GM21367 (cell line): ENCODE data around the gene DHX9.

Source experiments
- ATAC-seq: cut with Tn5 transposase; IDR thresholded peaks from one replicate; pipeline ENCODE4 v1.9.1; 2021; ENCODE audit not compliant: unreplicated experiment

The DHX9 gene

DNA sequence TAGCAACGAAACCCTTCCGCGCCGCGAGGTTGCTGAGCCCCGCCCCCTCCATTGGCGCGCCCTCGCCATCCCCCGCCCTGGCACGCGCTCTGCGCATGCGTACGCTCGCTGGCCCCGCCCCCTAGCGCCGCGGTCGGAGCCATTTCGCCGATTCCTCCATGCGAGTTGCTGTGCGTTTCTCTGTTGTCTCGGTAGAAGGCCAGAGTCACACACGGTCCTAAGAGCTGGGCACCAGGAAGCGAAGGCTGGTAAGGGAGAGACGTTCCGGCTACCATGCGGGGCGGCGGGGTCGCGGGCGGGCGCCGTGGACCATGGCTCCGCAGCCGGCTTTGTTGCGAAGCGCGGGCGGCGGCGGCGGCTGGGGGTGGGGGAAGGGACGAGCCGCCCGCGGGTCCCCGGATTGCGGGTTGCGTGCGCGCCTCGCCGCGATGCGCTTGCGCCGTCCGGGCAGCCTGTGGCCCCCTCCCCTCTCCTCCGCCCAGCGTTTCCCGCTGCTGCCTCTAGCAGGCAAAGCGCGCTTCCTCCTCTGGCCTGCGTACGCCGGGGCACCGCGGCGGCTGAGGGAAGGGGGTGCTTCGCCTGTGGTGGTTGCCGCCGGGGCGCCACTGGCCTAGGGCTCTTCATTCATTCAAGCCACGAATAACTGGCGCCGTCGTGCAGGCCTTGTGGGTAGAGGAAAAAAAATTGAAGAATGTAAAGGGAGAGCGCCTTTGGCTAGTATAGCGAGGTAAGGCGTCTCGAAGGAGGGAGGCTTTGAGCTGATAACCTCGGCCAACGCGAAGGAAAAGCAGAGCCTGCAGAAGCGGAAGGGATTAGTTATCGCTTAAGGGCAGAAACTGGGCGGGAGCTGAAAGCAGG is at the start of gene DHX9:
DHX9 (plus strand) TSS at position 139 of the 858 bp plus-strand sequence. CDS start 3,220 bp downstream, outside the sequence.
- peak; percentile 73 for ATAC-seq

DNA sequence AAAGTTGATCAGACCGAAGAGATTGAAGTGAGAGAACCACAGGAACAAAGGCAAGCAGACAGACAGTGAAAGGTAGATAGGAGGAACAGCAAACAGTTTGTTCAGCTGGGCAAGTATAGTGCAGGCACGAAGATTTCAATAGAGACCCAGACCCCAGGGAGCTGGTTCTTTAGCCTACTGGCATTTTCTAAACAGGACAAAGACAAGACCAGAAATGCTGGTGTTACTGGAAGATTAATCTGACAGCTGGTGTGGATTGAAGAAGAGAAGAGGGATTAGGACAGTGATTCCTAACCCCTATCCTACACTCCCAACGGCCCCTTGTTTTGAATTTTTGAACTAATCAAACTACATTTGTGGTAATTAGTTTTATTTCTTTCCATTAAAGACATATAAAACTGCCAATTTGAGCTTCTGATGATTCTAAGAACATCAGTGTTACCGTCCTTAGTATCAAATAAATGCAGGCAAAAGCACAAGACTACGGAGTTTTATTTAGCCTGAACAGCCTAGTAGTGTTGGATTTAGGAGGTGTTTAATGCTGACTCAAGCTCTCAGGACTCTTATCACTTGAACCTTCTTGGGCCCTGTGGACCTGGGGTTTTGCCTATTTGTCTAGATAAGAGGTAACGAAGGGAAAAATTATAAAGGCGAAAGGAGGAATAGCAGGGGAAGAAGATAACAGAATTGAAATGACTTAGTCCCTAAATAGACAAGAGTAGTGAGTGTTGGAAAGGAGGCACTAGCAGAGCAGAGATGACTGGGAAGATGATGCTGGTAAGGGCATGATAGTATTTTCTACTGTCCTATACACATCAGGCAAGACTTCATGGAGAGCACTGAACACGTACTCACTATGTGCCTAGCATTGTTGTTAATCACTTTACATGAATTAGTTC is 47.6 kb upstream of the DHX9 start:
- no peak for ATAC-seq

DNA sequence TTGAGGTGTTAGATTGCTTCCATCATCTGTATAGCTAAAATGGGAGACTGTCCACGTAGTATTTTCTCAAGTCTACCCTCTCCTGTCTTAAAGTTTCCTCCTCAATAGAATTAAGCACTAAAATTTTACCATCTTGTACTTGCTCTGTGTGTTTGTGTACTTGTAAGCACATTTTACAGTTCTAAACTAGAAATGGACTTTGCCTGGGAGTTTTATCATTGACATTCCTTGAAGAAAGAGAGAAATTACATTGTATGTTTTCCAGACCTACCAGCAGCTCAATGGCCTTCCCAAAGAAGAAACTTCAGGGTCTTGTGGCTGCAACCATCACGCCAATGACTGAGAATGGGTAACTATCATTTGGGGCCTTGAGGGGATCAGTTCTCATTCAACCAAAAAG is 45.1 kb upstream of the DHX9 start:
- ATAC-seq, result no peak

DNA sequence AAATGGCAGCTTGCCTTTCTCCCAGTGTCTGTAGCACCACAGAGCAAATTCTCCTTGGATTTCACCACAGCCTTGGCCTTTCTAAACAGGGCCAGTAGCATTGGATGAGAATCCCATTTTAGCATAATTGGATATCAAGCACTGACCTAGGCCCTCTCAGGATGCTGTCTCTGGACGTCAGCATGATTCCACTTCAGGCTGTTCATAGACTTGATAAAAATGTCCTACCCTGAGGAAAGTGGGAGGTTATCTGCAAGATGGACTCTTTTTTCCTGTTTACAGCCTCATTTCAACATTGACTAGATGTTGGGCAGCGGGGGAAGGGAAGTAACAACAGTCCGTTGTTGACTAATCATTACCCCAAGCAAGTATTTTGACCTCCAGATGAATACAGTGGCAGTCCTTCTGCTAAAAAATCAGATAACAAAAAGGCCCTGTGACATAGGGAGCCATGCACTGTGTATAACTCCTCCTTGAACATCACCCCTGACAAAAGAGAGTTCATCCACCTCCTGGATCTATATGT is 44.4 kb upstream of the DHX9 start:
- ATAC-seq, result no peak

DNA sequence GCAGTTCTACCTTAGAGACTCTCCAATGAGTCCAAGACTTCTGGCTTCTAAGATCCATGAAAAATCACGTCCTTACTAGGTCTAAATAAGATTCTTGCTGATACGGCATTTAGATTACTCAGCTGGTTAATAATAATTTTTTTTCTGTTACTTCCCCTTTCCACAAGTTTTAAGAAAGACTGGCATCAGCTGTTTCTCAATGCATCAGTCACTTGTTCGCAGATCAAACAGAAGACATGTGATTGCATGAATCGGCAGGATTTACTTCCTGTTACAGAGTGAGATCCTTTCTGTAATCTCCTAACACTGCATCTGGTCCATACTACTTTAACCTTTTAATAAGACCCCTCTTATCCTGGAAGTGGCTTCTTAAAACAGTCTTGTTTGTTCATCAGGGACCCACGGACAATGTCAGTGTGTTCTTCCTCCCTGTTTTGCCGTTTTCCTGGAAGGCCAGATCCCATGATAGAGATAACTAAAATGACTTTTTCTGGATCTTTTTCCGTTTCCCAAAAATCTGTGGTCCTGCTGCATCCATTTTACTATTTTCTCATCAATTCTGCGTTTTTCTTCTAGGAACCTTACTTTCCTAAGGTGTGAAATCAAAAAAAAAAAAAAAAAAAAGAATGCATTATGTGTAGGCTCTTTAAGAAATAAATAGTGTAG is 43.5 kb upstream of the DHX9 start:
- ATAC-seq, result no peak

DNA sequence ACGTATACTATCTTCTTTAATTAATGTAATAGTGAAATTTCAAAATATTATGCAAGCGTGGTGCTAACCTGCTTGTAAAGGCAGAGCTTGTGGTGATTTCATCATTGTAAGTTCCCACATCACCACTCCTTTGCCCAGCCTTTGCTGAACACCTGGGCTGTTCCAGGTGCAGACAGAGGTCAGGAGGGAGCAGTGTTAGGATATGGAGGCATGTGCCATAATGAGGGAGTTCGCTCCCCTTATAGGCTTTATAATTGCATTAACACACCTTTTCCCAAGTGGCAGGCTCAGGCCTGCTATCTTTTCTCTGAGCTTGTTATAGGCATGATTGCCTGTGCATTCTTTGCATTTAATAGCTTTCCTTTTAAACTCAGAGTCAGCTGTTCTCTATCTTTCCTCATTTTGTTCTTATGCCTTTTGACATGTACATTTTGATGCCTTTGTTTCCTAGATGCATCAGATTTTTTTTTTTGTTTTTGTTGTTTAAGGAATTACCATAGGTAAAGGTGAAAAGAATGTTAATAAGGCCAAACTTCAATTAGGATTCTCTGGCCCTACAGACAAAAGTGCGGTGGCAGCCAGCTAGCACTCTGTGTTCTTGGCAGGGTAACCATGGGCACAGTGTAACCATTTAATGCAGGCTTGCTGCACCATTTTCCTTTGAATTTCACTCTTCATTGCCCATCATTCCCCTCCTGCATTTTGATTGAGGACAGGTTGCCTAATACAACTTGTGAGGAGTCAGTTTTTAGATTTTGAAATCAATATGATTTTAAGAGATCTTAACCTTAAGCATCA is 36.9 kb upstream of the DHX9 start:
- no peak for ATAC-seq

DNA sequence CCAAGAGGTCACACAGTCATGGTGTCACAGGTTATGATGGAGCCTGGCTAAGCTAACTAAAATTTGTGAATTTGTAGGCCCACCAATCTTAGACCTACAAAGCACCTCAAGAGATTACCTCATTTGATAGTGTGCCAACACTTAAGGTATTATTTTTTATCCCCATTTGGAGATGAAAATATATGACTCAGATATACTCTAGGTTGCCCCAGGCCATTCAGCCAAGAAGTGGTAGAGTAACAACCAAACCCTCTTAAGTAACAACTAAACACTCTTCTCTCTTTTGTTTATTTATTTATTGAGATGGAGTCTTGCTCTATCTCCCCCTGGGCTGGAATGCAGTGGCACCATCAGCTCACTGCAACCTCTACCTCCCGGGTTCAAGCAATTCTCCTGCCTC is 35.3 kb upstream of the DHX9 start:
- ATAC-seq, result no peak

DNA sequence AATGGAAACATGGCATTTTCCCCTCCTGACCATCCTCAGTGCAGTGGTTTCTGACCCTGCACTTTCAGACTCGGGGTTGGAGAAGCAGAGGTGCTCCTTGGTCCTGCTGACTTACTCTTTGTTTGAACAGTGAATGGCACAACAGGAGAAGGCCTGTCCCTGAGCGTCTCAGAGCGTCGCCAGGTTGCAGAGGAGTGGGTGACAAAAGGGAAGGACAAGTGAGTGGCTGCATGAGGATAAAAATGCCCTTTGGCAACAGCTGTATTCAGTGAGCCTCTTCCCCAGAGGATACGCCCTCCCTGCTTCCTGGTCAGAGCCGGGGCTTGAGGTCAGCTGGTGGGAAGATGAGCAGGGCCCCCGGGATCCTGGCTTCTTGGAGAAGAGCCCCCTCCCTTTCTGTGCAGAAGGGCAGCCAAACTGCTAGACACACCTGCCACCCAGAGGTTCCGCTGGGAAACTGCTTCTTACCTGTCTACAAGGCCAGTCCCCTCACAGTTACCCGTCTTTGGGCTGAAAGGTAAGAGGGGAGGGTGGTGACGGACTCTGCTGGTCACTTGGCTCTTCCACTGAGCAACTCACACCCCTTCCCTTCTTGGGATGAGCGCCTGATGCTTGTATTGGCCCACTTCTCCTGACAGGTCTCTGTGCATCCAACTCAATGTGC is 33.0 kb upstream of the DHX9 start:
- ATAC-seq, result no peak

DNA sequence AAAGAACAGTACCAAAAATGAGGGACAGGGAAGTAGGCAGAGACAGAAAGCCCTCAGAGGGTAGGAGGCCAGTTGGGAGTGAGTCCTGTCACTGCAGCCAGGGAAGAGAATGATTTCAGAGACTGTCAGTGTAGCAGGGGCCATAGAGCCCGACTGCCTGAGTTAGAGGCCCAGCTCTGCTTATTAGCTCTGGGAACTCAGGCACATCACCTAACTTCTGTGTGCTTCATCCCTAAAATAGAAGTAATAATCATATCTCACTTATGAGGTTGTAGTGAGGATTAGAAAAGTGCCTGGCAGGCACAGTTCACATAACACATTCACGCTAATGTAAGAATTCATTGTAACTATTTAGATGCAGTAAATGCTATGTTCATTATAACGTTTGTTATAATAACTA is 31.2 kb upstream of the DHX9 start:
- no peak for ATAC-seq

DNA sequence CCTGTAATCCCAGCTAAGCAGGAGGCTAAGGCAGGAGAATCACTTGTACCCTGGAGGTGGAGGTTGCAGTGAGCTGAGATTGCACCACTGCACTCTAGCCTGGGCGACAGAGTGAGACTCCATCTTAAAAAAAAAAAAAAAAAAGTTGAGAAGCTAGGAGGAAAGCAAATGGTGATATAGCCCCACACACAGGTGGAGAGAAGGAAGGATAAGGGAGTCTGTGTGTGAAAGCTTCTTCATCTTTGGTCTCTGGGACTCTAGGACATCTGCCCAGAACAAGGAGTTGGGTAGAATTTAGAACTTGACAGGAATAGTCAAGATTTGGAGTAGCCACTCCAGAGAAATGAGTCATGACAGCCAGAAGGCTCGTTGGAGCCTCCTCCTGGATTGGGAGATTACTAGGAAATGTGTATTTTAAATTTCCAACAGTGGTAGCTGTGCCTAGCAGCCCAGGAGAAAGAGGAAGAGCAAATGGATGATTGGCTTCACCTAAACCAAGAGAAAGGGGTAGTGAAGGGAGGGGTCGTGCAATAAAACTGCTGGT is 29.7 kb upstream of the DHX9 start:
- ATAC-seq, result no peak

DNA sequence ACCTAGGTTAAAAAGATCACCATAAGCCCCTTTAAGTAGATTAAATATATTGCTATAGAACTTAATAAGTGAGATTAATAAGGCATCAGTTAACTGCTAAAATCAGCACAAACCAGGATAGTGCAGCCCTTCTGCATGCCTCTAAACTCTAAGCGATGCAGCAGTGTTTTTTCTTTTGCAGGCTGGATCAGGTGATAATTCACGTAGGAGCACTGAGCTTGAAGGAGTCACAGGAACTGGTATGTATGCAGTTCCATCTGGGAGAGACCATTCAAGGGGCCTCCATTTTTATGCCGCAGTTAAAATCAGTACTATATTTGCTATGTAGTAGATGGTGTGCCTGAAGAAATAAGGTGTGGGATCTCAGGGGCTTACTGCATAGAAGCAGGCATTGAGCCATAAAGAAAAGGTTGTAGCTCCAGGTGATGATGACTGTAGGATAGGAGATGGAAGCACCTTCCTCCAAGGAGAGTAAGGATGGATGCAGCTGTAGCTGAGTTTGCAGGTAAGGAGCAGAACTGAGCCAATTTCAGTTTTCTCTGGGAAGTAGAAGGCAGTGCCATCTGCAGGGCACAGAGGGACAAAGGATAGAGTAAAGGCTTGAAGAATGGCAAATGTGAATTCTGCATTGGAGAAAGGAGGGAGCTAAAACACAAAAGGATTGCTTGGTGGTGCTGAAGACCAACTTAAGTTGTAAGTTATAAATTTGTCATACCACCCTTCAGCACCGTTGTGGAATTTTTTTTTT is 27.0 kb upstream of the DHX9 start:
- ATAC-seq, result no peak

DNA sequence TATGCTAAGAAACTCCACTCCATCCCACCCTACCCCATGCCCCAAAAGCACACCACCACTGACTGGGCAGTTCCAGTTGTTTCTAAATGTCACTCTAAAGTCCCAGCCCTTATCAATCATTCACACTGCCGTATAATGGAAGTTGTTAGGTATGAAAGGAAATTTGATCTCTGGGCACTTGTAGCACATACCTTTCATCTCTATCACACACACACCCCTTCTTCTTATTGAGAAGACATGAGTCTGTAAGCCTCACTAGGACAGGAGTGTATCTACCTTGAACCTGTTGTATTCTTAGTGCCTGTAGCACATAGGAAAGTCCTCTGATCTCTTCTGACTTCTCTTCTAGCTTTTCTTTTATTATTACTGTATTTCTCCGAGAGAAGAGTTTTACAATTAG is 22.3 kb upstream of the DHX9 start:
- ATAC-seq, result no peak

DNA sequence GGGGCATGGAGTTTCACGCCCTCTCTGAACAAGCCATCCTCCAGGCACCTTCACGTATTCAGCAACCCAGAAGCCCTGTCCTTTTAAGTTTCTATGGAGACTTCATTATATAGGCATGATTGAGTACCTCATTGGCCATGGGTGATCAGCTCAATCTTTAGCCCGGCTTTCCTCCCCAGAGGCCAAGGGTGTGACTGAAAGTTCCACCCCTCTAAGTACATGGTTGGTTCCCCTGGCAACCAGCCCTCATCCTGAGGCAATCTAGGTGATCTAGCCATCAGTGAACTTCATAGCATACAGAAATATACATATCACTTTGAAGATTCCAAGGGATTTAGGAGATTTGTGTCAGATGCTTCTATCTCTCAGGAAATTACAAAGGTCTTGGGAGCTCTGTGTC is 21.3 kb upstream of the DHX9 start:
- no peak for ATAC-seq

DNA sequence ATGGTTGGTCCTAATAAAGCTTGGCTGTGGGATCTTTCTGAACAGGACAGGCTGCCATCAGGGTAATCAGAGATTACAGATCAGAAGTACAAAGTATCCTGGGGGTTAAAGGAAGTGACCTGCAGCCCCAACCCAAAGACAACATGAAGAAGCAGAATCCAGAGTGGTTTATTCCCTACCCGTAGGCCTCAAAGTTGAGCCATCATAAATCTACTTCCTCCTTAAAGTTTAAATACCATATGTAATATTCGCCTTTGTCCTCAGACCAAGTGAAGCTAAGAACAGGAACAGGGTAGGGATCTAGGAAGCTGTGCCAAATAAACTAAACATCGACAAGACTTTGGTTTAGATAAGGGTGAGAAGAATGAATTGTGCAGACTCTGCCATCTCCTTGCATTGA is 15.9 kb upstream of the DHX9 start:
- no peak for ATAC-seq

DNA sequence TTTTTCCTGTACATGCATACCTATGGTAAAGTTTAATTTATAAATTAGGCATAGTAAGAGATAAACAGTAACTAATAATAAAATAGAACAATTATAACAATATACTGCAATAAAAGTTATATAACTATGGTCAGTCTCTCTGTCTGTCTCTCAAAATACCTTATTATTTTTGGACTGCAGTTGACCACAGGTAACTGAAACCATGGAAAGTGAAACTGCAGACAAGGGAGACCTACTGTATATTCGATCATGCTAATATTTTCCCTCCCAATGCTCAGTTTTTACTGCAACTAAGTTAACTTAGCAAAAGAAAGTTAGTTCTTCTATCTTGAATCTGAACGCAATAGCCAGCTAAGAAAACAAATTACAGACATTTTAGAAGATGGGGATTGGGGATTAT is 12.3 kb upstream of the DHX9 start:
- ATAC-seq, result no peak

DNA sequence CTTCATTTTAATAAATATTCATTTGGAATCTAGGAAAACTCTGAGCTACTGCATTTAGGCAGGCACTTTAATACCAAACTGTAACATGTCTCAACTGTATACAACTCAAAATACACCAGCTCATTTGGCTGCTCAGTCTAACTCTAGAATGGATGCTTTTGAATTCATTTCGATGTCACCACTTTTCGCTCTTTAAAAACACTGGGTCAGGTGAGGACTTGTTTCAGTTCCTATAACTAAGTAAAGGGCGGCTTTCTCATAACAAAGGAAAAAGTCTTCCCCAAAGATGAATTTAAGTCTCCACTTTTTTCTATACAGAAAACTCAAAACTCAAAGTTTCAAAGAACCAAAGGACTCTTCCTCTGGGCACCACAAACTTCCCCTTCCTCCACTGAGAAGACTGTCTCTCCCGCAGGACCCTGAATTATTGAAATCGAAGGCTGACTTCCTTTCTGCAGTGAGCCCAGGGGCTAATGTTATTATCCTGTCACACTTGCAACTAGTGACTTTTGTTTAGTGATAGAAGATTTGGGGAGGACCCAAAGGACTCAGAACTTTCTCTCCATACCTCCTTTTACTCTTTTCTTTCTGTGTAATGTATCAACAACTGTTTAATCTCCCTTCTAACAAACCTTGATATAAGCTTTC is 9.7 kb upstream of the DHX9 start:
- peak; percentile 81 for ATAC-seq

DNA sequence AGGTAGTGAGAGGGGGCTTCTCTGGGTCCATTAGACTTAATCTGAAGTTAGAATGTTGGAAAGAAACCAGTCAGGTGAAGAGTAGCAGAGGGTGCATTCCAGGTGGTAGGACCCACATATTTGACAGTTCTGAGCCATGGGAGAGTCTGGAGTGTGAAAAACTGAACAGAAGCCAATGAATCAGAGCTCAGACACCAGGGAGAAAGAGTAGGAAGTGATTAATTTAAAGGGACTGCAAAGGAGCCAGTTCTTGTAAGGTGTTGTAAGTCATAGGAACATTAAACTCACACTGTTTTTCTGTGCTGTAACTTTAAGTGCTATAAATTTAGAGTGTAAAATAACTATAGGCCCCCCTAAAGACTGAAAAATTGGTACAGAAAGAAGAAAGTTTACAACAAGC is 5.9 kb upstream of the DHX9 start:
- no peak for ATAC-seq

DNA sequence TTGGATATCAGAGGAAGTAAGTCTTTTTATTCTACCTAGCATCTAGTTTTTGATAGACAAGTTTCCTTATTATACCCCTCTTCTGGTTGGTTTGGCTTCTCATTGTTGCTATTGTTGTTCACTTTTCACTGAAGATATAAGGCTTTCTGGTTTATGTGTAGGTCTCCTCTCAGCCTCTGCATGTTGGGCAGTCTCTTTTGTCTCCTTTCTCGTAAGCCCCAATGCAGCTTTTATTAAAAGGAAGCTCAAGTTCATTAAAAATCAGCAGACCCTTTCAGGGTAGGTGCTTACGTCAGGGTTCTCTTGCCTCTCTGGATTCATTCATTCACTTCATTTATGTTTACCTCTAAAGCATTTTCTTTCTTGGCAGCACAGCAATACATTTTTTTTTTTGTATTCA is 4.8 kb upstream of the DHX9 start:
- no peak for ATAC-seq
